Activated CD8-positive, alpha-beta memory T cell treated with anti-CD3 and anti-CD28 coated beads, Interleukin-2, amount 50 U/mL, for 48 hours (primary cell): ENCODE results near the gene CCDC82.

Source experiments
- DNase-seq: peaks from one replicate; pipeline ENCODE4 v3.0.0-alpha.2; 2020

The CCDC82 gene

DNA sequence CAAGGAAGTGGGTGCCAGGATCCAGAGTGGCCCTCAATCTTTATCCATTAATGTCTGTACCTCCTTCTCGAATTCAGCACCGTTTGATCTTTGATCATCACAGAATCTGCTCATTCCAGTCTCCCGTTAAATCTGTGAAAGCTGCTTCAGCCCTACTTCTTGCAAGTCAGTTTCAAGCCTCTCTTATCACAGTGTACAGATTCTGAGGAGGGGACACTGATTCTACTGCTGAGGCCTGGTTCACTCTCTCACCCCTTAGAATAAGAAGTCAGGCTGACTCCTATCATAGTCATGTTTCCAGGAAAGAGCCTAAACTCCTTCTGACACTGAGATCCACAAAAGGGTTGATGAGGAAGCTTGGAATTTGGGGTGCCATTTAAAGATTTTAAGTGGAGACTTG is 85.7 kb downstream of the CCDC82 start:
- DNase-seq: no peak

DNA sequence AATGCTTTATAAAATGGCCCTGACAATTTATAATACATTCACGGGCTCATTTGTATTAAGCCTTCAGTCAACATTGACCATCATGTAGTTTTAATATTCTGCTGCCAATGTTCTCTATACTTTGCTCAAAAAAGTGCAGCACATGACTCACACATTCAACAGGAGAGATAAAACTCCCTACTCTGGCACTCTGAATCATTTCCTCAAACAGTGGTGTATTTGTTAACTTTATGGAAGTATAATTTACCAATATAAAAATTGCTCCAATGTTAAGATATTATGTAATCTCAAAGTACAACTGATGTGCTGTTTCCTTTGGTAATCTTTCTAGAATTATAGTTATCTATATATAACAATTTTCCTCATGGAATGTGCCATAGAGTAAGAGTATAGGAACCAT is 86.6 kb downstream of the CCDC82 start:
- DNase-seq: no peak
